ENCODE data around the gene TSPAN9.

The TSPAN9 gene

GRCh38 chr12:3256103-3256631 is 179.0 kb downstream of the TSPAN9 start:
- ChIA-PET CTCF (interaction anchor here (1.2 to 2.3 kb wide), 3 partner anchors 19 to 23 kb away, joined by 3 to 6 read pairs (median 4); no protein-coding TSS in a partner anchor), POLR2A (no interaction called here)
- TF ChIP-seq, protein P1, sequence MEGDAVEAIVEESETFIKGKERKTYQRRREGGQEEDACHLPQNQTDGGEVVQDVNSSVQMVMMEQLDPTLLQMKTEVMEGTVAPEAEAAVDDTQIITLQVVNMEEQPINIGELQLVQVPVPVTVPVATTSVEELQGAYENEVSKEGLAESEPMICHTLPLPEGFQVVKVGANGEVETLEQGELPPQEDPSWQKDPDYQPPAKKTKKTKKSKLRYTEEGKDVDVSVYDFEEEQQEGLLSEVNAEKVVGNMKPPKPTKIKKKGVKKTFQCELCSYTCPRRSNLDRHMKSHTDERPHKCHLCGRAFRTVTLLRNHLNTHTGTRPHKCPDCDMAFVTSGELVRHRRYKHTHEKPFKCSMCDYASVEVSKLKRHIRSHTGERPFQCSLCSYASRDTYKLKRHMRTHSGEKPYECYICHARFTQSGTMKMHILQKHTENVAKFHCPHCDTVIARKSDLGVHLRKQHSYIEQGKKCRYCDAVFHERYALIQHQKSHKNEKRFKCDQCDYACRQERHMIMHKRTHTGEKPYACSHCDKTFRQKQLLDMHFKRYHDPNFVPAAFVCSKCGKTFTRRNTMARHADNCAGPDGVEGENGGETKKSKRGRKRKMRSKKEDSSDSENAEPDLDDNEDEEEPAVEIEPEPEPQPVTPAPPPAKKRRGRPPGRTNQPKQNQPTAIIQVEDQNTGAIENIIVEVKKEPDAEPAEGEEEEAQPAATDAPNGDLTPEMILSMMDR (IDR thresholded peaks at IDR 0.05; ENCODE audit: control extremely low read depth, extremely low read depth, low read depth, missing control alignments) = no peak
- no peak for DNase-seq (ENCODE audit: extremely low spot score)

DNA sequence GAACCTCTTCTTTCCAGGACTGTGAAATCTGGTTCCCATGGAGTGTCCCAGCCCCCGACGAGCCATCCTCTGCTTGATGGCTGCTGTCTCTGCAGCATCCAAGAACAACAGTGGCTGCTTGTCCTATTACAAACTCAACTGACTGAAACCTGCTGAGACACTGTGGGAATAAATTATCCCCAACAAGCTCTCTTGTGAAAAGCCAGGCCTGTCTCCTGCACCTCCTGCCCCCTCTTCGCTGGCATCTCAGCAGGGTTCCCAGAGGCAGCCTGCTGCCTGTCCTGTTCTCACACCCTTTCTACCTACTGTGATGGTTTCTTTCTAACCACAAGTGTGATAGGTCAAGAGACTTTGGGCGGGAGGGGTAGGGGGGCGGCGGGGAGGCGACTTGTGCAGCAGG is 180.2 kb downstream of the TSPAN9 start:
- CTCF ChIA-PET = interaction anchor here (1.5 to 2.3 kb wide), 1 partner anchor 18 kb away, joined by 5 to 6 read pairs; no protein-coding TSS in a partner anchor
- no peak for DNase-seq (ENCODE audit: extremely low spot score)
- POLR2A ChIA-PET = no interaction called here
- TF ChIP-seq, protein P1 (IDR thresholded peaks at IDR 0.05; ENCODE audit: control extremely low read depth, extremely low read depth, low read depth, missing control alignments) = no peak

DNA sequence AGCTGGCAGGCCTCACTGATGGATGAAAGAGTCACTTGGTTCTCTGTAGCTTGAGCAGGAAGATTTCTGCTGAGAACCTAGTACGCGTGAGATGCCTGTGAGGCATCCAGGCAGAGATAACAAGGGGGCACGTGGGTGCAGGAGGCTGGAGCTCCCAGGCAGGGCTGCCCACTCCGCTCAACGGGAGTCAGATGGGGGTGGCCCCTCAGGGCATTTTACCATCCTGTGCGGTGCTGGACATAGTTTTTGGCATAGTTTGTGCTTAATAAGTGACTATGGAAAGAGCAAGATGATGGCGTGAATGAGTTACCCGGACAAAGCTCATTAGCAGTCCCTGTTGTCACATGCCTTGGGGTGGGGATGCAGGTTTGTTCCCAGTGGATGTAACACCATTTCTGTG is 182.8 kb downstream of the TSPAN9 start:
- ChIA-PET POLR2A (no interaction called here), CTCF (interaction anchor here (1.0 to 1.4 kb wide), 3 partner anchors 13 to 57 kb away, joined by 3 to 6 read pairs (median 3); no protein-coding TSS in a partner anchor)
- DNase-seq (ENCODE audit: extremely low spot score) = no peak
- TF ChIP-seq, protein P1 (IDR thresholded peaks at IDR 0.05; ENCODE audit: control extremely low read depth, extremely low read depth, low read depth, missing control alignments) = no peak

DNA sequence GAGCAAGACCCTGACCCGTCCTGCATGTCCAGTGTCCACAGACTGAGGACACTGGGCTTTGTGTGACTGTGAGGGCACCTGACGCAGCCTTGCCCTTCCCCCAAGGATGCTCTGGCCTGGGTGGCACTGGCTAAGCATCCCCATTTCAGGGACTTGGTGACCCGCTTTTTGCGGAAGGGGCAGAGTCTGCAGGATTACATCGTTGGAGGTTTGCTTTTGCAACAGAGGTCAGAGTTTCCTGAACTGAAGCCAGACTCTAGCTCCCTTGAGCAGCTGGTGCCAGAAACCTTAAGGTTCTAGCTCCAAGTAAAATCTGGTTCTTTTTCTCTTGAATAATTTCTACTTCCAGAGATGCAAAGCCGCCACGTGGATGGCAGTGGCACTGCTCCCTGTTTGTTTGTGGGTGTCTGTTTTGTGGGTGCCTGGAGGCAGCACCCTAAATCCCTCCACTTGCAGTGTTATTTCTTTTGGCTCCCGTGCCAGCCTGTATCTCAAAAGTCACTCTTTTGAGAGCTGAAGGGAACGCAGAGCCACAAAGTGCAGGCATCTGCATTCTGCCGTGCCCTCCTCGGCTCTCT is 184.7 kb downstream of the TSPAN9 start:
- POLR2A ChIA-PET = no interaction called here
- TF ChIP-seq, protein P1 (IDR thresholded peaks at IDR 0.05; ENCODE audit: control extremely low read depth, extremely low read depth, low read depth, missing control alignments) = no peak
- no peak for DNase-seq (ENCODE audit: extremely low spot score)
- CTCF ChIA-PET = interaction anchor here (1.9 kb wide), 1 partner anchor 14 kb away, joined by 7 read pairs; no protein-coding TSS in a partner anchor

DNA sequence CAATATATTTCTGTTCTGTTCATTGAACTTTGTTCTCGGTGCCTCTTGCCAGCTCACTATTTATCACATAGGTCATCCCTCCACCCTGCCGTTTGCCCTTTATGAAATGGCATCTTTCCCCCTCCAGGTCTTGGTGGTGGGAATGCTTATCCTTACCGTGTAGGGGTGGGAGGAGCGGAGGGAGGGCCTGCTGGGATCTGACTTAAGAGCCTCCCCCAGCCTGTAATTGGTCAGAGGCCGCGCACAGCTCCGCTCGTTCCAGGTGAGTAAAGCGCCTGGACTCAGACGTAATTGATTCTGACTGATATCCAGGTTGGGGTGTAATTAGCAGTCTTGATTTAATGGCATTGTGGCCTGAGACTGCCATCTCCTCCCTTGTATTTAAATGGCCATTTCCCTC is 185.3 kb downstream of the TSPAN9 start:
- POLR2A ChIA-PET = no interaction called here
- TF ChIP-seq, protein P1 (IDR thresholded peaks at IDR 0.05; ENCODE audit: control extremely low read depth, extremely low read depth, low read depth, missing control alignments) = no peak
- CTCF ChIA-PET = interaction anchor here (1.9 kb wide), 1 partner anchor 13 kb away, joined by 7 read pairs; no protein-coding TSS in a partner anchor
- DNase-seq (ENCODE audit: extremely low spot score) = no peak

DNA sequence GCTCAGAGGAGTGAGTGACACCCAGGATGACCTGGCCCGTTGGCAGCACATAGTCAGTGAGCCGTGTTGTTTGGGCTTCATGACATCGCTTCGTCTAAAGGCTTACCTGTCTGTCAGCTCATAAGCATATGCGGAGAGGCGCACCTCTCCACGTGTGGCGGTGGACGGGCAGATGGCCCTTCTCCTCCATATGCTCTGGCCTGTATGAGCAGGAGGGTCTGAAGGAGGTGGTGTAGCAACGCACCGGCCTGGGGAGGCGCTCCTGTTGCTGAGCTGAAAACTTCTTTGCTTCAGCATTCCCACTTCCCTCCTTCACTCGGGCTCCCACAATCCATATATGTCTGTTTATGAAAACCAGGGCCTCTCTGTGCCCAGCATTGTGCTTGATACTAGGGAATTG is 186.1 kb downstream of the TSPAN9 start:
- ChIA-PET POLR2A (no interaction called here), CTCF (no interaction called here)
- no peak for DNase-seq (ENCODE audit: extremely low spot score)
- TF ChIP-seq, protein P1 (IDR thresholded peaks at IDR 0.05; ENCODE audit: control extremely low read depth, extremely low read depth, low read depth, missing control alignments) = no peak
